Stimulated activated memory B cell treated with anti-CD40 and anti-IgM and Interleukin-4, amounts not matched to agents 10 μg/mL and 1 μg/mL and 100 μg/mL, for 72 hours (primary cell): ENCODE data around the gene HIPK3.

Experiments
- ATAC-seq: fragments of 150-1000 bp; cut with Tn5 transposase; 2 replicates; pipeline ENCODE4 v1.10.0; 2021
- H3K27ac Mint-ChIP-seq: one replicate; pipeline ENCODE4 v1.8.0; 2022; ENCODE audit warnings: mild to moderate bottlenecking, mixed read lengths
- H3K27me3 Mint-ChIP-seq: one replicate; pipeline ENCODE4 v1.8.0; 2022; ENCODE audit warnings: mixed read lengths
- H3K36me3 Mint-ChIP-seq: one replicate; pipeline ENCODE4 v1.8.0; 2022; ENCODE audit warnings: mixed read lengths
- H3K4me1 Mint-ChIP-seq: one replicate; pipeline ENCODE4 v1.8.0; 2022; ENCODE audit warnings: mixed read lengths
- H3K4me3 Mint-ChIP-seq: one replicate; pipeline ENCODE4 v1.8.0; 2022; ENCODE audit warnings: mild to moderate bottlenecking, moderate library complexity, mixed read lengths
- H3K9me3 Mint-ChIP-seq: one replicate; pipeline ENCODE4 v1.8.0; 2022; ENCODE audit warnings: mixed read lengths

HIPK3 gene

GRCh38 chr11:33310720-33311500 lies 53.7 kb downstream of the HIPK3 start:
- H3K4me3 Mint-ChIP-seq, result no peak overlapping the region
- peaks cover 40% of the 10 kb centered on the region for H3K4me1 Mint-ChIP-seq
- no peaks in the 10 kb centered on the region for H3K27me3 Mint-ChIP-seq
- no peak for ATAC-seq
- H3K9me3 Mint-ChIP-seq, result peaks cover 2% of the 10 kb centered on the region
- H3K36me3 Mint-ChIP-seq, result peaks cover 11% of the 10 kb centered on the region
- no peak overlapping the region for H3K27ac Mint-ChIP-seq

- no peaks in the 10 kb centered on the region for H3K27me3 Mint-ChIP-seq
- ATAC-seq, result no peak
- H3K27ac Mint-ChIP-seq, result no peak overlapping the region
- H3K4me1 Mint-ChIP-seq, result peaks cover 40% of the 10 kb centered on the region
- peaks cover 2% of the 10 kb centered on the region for H3K9me3 Mint-ChIP-seq
- H3K36me3 Mint-ChIP-seq, result peaks cover 11% of the 10 kb centered on the region
- H3K4me3 Mint-ChIP-seq, result no peak overlapping the region
Measured at GRCh38 chr11:33311680-33312079, 54.5 kb downstream of the HIPK3 start.

GRCh38 chr11:33315822-33316221 lies 58.6 kb downstream of the HIPK3 start:
- peaks cover 17% of the 10 kb centered on the region for H3K4me1 Mint-ChIP-seq
- ATAC-seq, result no peak
- H3K27me3 Mint-ChIP-seq, result no peaks in the 10 kb centered on the region
- no peaks in the 10 kb centered on the region for H3K9me3 Mint-ChIP-seq
- no peaks in the 10 kb centered on the region for H3K36me3 Mint-ChIP-seq
- no peak overlapping the region for H3K4me3 Mint-ChIP-seq
- H3K27ac Mint-ChIP-seq, result no peak overlapping the region

- H3K9me3 Mint-ChIP-seq, result no peaks in the 10 kb centered on the region
- H3K27me3 Mint-ChIP-seq, result no peaks in the 10 kb centered on the region
- H3K27ac Mint-ChIP-seq, result no peak overlapping the region
- H3K4me1 Mint-ChIP-seq, result peaks cover 12% of the 10 kb centered on the region
- ATAC-seq, result no peak
- H3K36me3 Mint-ChIP-seq, result no peaks in the 10 kb centered on the region
- no peak overlapping the region for H3K4me3 Mint-ChIP-seq
Measured at GRCh38 chr11:33317662-33318061, 60.5 kb downstream of the HIPK3 start.

GRCh38 chr11:33320016-33320813 lies 63.0 kb downstream of the HIPK3 start:
- Mint-ChIP-seq H3K27ac (no peak overlapping the region), H3K27me3 (no peaks in the 10 kb centered on the region), H3K36me3 (no peaks in the 10 kb centered on the region), H3K4me1 (peaks cover 16% of the 10 kb centered on the region), H3K9me3 (no peaks in the 10 kb centered on the region), H3K4me3 (no peak overlapping the region)
- no peak for ATAC-seq

- H3K27ac Mint-ChIP-seq, result no peak overlapping the region
- H3K27me3 Mint-ChIP-seq, result no peaks in the 10 kb centered on the region
- no peaks in the 10 kb centered on the region for H3K36me3 Mint-ChIP-seq
- H3K4me1 Mint-ChIP-seq, result peaks cover 16% of the 10 kb centered on the region
- H3K4me3 Mint-ChIP-seq, result no peak overlapping the region
- H3K9me3 Mint-ChIP-seq, result no peaks in the 10 kb centered on the region
- ATAC-seq, result no peak
Measured at GRCh38 chr11:33320814-33321330, 63.7 kb downstream of the HIPK3 start.

- no peaks in the 10 kb centered on the region for H3K9me3 Mint-ChIP-seq
- no peak overlapping the region for H3K27ac Mint-ChIP-seq
- no peak for ATAC-seq
- no peaks in the 10 kb centered on the region for H3K27me3 Mint-ChIP-seq
- peaks cover 20% of the 10 kb centered on the region for H3K4me1 Mint-ChIP-seq
- H3K36me3 Mint-ChIP-seq, result no peaks in the 10 kb centered on the region
- H3K4me3 Mint-ChIP-seq, result no peak overlapping the region
Measured at GRCh38 chr11:33321422-33321821, 64.2 kb downstream of the HIPK3 start.

GRCh38 chr11:33323421-33323820 lies 66.2 kb downstream of the HIPK3 start:
- H3K4me3 Mint-ChIP-seq, result no peak overlapping the region
- no peak for ATAC-seq
- H3K27me3 Mint-ChIP-seq, result no peaks in the 10 kb centered on the region
- no peaks in the 10 kb centered on the region for H3K36me3 Mint-ChIP-seq
- H3K4me1 Mint-ChIP-seq, result peaks cover 27% of the 10 kb centered on the region
- H3K9me3 Mint-ChIP-seq, result no peaks in the 10 kb centered on the region
- H3K27ac Mint-ChIP-seq, result no peak overlapping the region

GRCh38 chr11:33324302-33324985 lies 67.3 kb downstream of the HIPK3 start:
- Mint-ChIP-seq H3K27ac (no peak overlapping the region), H3K36me3 (peaks cover 1% of the 10 kb centered on the region), H3K27me3 (no peaks in the 10 kb centered on the region), H3K9me3 (no peaks in the 10 kb centered on the region), H3K4me3 (no peak overlapping the region), H3K4me1 (peaks cover 28% of the 10 kb centered on the region)
- ATAC-seq, result no peak

GRCh38 chr11:33325451-33325850 lies 68.3 kb downstream of the HIPK3 start:
- no peak for ATAC-seq
- Mint-ChIP-seq H3K27me3 (no peaks in the 10 kb centered on the region), H3K9me3 (no peaks in the 10 kb centered on the region), H3K36me3 (peaks cover 5% of the 10 kb centered on the region), H3K4me1 (peaks cover 32% of the 10 kb centered on the region), H3K27ac (no peak overlapping the region), H3K4me3 (no peak overlapping the region)

- Mint-ChIP-seq H3K27me3 (no peaks in the 10 kb centered on the region), H3K36me3 (peaks cover 9% of the 10 kb centered on the region)
Measured at GRCh38 chr11:33329705-33330329, 72.6 kb downstream of the HIPK3 start.

GRCh38 chr11:33333816-33334215 lies 76.6 kb downstream of the HIPK3 start:
- Mint-ChIP-seq H3K4me3 (no peak overlapping the region), H3K27ac (no peak overlapping the region), H3K4me1 (peaks cover 15% of the 10 kb centered on the region), H3K36me3 (peaks cover 9% of the 10 kb centered on the region), H3K9me3 (no peaks in the 10 kb centered on the region), H3K27me3 (no peaks in the 10 kb centered on the region)
- ATAC-seq, result no peak

More at GRCh38 chr11:33329705-33330329, 72.6 kb downstream of the HIPK3 start:
- no peak overlapping the region for H3K27ac Mint-ChIP-seq
- ATAC-seq, result no peak
- H3K4me1 Mint-ChIP-seq, result peaks cover 35% of the 10 kb centered on the region
- no peaks in the 10 kb centered on the region for H3K9me3 Mint-ChIP-seq
- no peak overlapping the region for H3K4me3 Mint-ChIP-seq

- H3K4me1 Mint-ChIP-seq, result peaks cover 12% of the 10 kb centered on the region
- H3K36me3 Mint-ChIP-seq, result peaks cover 13% of the 10 kb centered on the region
- H3K9me3 Mint-ChIP-seq, result no peaks in the 10 kb centered on the region
- no peaks in the 10 kb centered on the region for H3K27me3 Mint-ChIP-seq
- no peak for ATAC-seq
- no peak overlapping the region for H3K4me3 Mint-ChIP-seq
- H3K27ac Mint-ChIP-seq, result no peak overlapping the region
Measured at GRCh38 chr11:33334627-33335026, 77.4 kb downstream of the HIPK3 start.

- no peak overlapping the region for H3K27ac Mint-ChIP-seq
- peaks cover 25% of the 10 kb centered on the region for H3K36me3 Mint-ChIP-seq
- H3K4me1 Mint-ChIP-seq, result no peaks in the 10 kb centered on the region
- H3K4me3 Mint-ChIP-seq, result no peak overlapping the region
- H3K9me3 Mint-ChIP-seq, result no peaks in the 10 kb centered on the region
- ATAC-seq, result no peak
- no peaks in the 10 kb centered on the region for H3K27me3 Mint-ChIP-seq
Measured at GRCh38 chr11:33339247-33339646, 82.1 kb downstream of the HIPK3 start.

GRCh38 chr11:33344611-33345010 lies 87.4 kb downstream of the HIPK3 start:
- Mint-ChIP-seq H3K27ac (no peak overlapping the region), H3K27me3 (no peaks in the 10 kb centered on the region), H3K9me3 (no peaks in the 10 kb centered on the region), H3K36me3 (peaks cover 38% of the 10 kb centered on the region), H3K4me3 (no peak overlapping the region), H3K4me1 (no peaks in the 10 kb centered on the region)
- no peak for ATAC-seq
